Activated CD4-positive, CD25-positive, alpha-beta regulatory T cell (primary cell): Measurements from ENCODE around the gene CA6.
"Not testable (repeated sequence)": the region's sequence is repeated elsewhere in the genome, so short reads cannot be mapped to it uniquely, and the experiment has no call there.

Experiments used
- DNase-seq, 4 experiments: peaks; one replicate each; lab custom pipeline; 2025; lab: John Stamatoyannopoulos, UW

Gene CA6

GRCh38 chr1:8969937-8970336, 24.3 kb downstream of the CA6 start:
- no peak for DNase-seq

GRCh38 chr1:8970870-8971337, 25.2 kb downstream of the CA6 start:
- DNase-seq: no peak

GRCh38 chr1:8974551-8974950, 28.9 kb downstream of the CA6 start:
- no peak for DNase-seq

DNA sequence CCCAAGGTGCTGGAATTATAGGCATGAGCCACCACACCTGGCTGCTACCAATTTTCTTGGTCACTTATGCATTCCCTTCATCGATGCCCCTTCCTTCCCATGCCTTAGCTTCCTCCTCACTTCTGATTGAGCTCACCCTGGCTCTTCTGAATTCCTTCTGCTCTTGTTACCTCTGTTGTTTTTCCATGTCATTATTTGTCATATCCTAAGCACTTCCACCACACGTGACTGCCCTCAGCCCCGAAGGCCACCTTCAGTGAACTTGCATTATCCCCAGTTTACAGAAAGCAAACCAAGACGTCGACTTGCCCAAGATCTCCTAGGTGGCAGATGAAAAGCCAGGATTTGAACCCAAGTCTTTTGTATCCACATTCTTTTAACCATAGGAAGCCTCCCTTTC, 30.7 kb downstream of the CA6 start:
- DNase-seq: no peak

DNA sequence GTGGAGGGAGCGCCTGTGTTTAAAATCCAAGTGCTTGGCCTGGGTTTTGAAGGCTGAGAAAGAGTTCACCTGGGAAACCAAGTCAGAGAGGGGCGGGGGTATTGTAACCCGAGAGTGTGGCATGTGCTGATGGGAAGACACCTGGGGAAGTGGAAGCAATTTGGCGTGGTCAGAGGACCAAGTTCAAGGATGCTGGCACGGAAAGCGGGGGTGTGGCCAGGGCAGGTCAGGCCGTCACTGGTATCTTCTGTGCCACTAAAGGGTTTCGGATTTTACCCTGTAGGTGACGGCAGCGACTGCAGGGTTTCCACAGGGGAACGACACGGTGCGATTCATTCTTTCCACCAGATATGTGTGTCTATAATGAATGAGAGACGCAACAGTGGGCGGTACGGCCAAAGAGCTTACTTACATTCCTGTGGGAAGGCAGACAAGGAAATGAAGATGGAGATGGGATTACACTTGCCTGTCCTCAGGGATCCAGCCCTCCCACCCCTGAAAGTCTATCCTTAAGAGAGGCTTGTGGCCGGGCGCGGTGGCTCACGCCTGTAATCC, 31.3 kb downstream of the CA6 start:
- no peak for DNase-seq

DNA sequence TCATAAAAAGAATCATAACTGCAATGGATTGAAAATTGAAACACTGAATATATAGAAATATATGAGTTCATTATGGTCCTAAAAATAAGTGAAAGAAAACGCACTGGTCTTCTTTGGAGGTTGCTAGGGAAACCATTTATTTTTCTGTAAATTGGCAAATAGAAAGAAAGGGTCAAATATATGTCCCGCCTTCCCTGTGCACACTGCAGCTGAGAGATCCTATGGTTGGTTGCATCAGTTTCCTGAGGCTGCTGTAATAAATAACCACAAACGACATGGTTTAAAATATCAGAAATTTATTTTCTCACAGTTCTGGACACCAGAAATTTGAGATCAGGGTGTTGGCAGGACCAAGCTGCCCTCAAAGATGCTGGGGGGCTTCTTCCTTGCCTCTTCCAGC, 35.0 kb downstream of the CA6 start:
- DNase-seq: no peak

DNA sequence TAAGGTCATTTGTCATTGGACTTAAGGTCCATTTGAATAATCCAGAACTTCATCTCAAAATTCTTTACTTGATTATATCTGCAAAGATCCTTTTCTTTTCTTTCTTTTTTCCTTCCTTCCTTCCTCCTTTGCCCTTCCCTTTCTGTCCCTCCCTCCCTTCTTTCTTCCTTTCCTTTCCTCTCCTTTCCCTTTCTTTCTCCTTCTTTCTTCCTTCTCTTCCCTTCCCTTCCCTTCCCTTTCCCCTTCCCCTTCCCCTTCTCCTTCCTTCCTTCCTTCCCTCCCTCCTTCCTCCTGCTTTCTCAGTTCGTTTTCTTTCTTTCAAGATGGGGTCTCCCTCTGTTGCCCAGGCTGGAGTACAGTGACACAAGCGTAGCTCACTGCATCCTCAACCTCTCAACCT, 35.5 kb downstream of the CA6 start:
- DNase-seq: no peak

DNA sequence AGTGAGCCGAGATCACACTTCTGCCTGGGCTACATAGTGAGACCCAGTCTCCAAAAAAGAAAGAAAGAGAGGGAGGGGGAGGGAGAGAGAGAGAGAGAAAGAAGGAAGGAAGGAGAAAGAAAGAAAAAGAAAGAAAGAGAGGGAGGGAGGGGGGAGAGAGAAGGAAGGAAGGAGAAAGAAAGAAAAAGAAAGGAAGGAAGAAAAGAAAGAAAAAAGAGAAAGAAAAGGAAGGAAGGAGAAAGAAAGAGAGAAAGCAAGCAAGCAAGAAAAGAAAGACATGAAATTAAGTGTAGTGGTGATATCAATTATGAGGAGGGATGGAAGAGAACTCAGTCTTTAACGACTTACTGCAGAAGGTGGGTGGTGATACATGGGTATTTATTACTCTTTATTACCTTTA, 38.5 kb downstream of the CA6 start:
- DNase-seq: no peak

GRCh38 chr1:8984990-8985389, 39.3 kb downstream of the CA6 start:
- no peak for DNase-seq

GRCh38 chr1:8985915-8986813, 40.5 kb downstream of the CA6 start:
- no peak for DNase-seq

GRCh38 chr1:8986814-8987190, 41.1 kb downstream of the CA6 start:
- no peak for DNase-seq

GRCh38 chr1:8987881-8988617, 42.4 kb downstream of the CA6 start:
- peak; percentile 31 to 63 (median 36) for DNase-seq

GRCh38 chr1:8988618-8988967, 42.9 kb downstream of the CA6 start:
- DNase-seq: no peak

GRCh38 chr1:8989061-8989460, 43.4 kb downstream of the CA6 start:
- no peak for DNase-seq

DNA sequence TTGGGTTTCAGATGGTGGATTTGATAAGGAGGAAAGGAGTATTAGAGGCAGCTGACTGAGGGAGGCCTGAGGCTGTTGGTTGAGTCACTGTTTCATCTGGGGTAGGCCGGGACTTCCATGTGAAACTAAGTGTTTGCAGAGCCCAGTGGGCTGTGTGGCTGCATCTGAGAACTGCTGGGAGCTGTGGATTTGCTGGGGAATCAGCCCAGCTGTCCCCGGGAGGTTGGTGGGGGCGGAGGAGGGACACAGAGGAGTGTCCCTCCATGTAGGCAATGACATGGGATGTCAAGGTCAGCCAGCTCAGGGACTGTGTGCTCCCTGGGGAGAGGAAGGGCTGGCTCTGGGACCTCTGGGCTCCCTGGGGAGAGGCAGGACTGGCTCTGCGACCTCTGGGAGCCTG, 44.2 kb downstream of the CA6 start:
- no peak for DNase-seq

DNA sequence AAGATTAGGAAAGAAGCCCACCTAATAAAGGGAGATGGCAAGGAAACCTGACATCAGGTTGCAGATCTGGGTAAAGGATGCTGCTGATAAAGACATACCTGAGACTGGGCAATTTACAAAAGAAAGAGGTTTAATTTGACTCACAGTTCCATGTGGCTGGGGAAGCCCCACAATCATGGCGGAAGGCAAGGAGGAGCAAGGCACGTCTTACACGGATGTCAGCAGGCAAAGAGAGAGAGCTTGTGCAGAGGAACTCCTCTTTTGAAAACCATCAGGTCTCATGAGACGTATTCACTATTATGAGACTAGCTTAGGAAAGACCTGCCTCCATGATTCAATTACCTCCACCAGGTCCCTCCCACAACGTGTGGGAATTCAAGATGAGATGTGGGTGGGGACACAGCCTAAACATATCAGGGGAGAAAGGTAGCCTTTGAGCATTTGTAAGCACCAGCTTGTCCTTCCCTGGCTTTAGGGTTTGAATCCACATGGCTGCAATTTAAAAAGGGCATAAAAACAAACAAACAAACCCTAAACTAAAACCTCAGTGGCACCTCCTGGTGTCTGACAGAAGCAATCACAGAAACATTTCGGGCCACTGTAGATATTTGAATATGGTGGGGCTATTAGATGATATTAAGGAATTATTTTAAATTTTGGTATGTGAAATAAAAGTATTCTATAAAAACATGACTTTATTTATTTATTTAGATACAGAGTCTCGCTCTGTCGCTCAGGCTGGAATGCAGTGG, 47.4 kb downstream of the CA6 start:
- DNase-seq: no peak

GRCh38 chr1:8993962-8994675, 48.5 kb downstream of the CA6 start:
- not testable (repeated sequence) for DNase-seq

GRCh38 chr1:9001534-9002214, 56.0 kb downstream of the CA6 start:
- not testable (repeated sequence) for DNase-seq

GRCh38 chr1:9002215-9002560, 56.5 kb downstream of the CA6 start:
- not testable (repeated sequence) for DNase-seq

DNA sequence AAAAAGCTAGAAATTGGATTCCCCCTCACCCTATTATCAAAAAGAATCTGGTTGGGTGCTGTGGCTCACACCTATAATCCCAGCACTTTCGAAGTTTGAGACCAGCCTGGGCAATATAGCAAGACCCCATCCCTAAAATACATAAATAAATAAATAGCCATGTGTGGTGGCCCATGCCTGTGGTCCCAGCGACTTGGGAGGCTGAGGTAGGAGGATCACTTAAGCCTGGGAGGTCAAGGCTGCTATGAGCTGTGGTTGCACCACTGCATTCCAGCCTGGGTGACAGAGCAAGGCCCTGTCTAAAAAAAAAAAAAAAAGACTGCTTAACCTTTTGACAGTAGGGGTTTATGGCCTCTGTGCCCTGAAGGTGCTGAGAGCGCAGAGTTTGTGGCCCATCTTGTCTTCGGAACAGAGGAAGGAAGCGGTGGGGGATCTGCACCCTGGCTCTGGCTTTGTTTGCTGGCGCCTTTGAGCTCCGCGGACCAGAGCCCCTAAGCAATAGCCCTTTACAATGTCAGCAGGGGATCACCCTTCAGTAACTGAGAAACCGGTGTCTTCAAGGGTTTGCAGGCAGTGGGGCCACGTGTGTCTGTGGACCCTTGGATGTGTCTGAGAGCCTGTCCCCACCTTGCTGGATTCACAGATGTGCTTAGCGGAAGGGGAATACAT, 58.5 kb downstream of the CA6 start:
- no peak for DNase-seq
